Measurements from ENCODE around the gene MACROD1. TPM values are rescaled to one million over a fixed set of nuclear protein-coding genes. Genes with fewer than 3 reads are reported as not detected.
A peak's percentile ranks its signal among the peaks of the same experiment; 100 is the strongest.

The MACROD1 gene
- total and polyA plus RNA-seq, 10 of the 15 experiments (the other 5 are each of a cell fraction or from before 2014, with no cell fraction given) = 1.2 to 22.7 (median 11.3) TPM; not detected in 1

GRCh38 chr11:63999349-64000025, 166.4 kb downstream of the MACROD1 start (continued):
- no peak for TF ChIP-seq ZBTB40 (IDR thresholded peaks at IDR 0.05; ENCODE audit: borderline replicate concordance)
- TF ChIP-seq RCOR1 (conservative IDR thresholded peaks at IDR 0.05; ENCODE audit: low read depth, low read length) = no peak
- TF ChIP-seq ATF3 (IDR thresholded peaks at IDR 0.05; ENCODE audit: borderline replicate concordance, extremely low read depth, low read depth, low read length) = no peak

GRCh38 chr11:63998558-63999348, 167.2 kb downstream of the MACROD1 start:
- H3K27me3 ChIP-seq (replicated peaks in 1 of 2; ENCODE audit: control insufficient read depth in 2 of 2, insufficient read depth in 2 of 2, low read length in 1 of 2) = no peaks in the 10 kb centered on the region
- no peaks in the 10 kb centered on the region; the same call in 1 of the 2 replicates for H4K20me1 ChIP-seq (ENCODE audit: control insufficient read depth, insufficient read depth)
- 62% methylated on average over 41 of the region's 54 CpGs for WGBS (ENCODE audit: insufficient coverage, insufficient replicate concordance, low lambda C conversion rate, missing lambda C conversion rate)
- ChIA-PET SMC1A (ENCODE audit: uncharacterized antibody, unreplicated experiment) (no interaction called here), RAD21 (ENCODE audit: unreplicated experiment) (interaction anchor here (1.1 kb wide), 1 partner anchor 150 kb away, joined by 3 read pairs; no protein-coding TSS in a partner anchor), CTCF (interaction anchor here (4.1 kb wide), 1 partner anchor 150 kb away, joined by 21 read pairs; no protein-coding TSS in a partner anchor), POLR2A (interaction anchor here (0.5 kb wide), 1 partner anchor 178 kb away, joined by 3 read pairs; no protein-coding TSS in a partner anchor)
- H3K79me2 ChIP-seq (ENCODE audit: control insufficient read depth, insufficient read depth, low read length) = no peaks in the 10 kb centered on the region
- intact Hi-C loops (cut with micrococcal nuclease; ENCODE audit: unreplicated experiment) = no loop called here
- in situ Hi-C loops (cut with MboI) = no loop called here
- TF ChIP-seq CREB1 (IDR thresholded peaks at IDR 0.05; ENCODE audit: low read depth) = no peak
- peak; percentile 36; the same call in 1 of the 2 replicates for TF ChIP-seq POLR2A (IDR thresholded peaks at IDR 0.05; ENCODE audit: low read depth, low read length)
- no peaks in the 10 kb centered on the region; the same call in 1 of the 2 replicates for H3K4me1 ChIP-seq (ENCODE audit: control insufficient read depth, insufficient read depth, low read length)
- no TSS peak for BruUV-seq (replicated peaks)
- no peak overlapping the region for H3K4me2 ChIP-seq (ENCODE audit: control insufficient read depth, insufficient read depth)
- DNase-seq (ENCODE audit: low read depth, low spot score) (no peak), FAIRE-seq (no peak), ATAC-seq (peak; percentile 6; the same call in 2 of the 3 replicates)
- H3K36me3 ChIP-seq (ENCODE audit: control insufficient read depth in 2 of 2, insufficient read depth in 2 of 2, low read length in 1 of 2) = peaks cover under 1 to 26% of the 10 kb centered on the region in 2 experiments; a peak in 3 of 4 replicates
- no peaks in the 10 kb centered on the region for H3K9me3 ChIP-seq (replicated peaks; ENCODE audit: control insufficient read depth, insufficient read depth, low read length)
- H3K9ac ChIP-seq (ENCODE audit: control insufficient read depth, insufficient read depth, low read length) = no peak overlapping the region
- H3K27ac ChIP-seq (ENCODE audit: control insufficient read depth, insufficient read depth) = no peak overlapping the region
- no peak overlapping the region for H3K4me3 ChIP-seq
- no peak overlapping the region for H2AFZ ChIP-seq (ENCODE audit: control insufficient read depth, low read depth, low read length)

All from GM12878 (cell line).